GM18867 (cell line): ENCODE data around the gene OR52K1.

ENCODE experiments used
- ATAC-seq: cut with Tn5 transposase; IDR thresholded peaks from one replicate; pipeline ENCODE4 v1.9.1; 2021; ENCODE audit warnings: mild to moderate bottlenecking, moderate library complexity; ENCODE audit not compliant: unreplicated experiment

The OR52K1 gene

DNA sequence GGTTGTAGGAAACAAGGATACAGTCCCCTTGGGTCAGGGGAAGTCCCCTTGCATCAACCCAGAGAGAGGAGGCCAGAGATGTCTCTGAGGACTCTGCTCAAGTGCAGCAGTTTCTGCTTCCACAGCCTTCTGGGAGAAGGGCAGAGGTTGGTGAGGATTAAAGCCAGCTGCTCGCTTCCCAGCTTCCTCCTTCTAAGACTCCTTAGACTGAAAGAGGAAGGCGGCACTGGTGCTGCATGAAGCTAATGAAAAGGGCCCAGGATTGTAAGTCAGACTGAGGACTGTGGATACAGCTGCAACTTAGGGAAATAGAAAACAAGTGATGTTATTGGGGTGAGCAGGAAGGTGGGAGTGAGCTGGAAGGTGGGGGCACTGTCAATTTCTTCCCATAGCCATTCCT is at the start of gene OR52K1:
OR52K1 (plus strand) TSS at position 202 of the 400 bp plus-strand sequence. CDS start 6,255 bp downstream, outside the sequence.
- no peak for ATAC-seq

DNA sequence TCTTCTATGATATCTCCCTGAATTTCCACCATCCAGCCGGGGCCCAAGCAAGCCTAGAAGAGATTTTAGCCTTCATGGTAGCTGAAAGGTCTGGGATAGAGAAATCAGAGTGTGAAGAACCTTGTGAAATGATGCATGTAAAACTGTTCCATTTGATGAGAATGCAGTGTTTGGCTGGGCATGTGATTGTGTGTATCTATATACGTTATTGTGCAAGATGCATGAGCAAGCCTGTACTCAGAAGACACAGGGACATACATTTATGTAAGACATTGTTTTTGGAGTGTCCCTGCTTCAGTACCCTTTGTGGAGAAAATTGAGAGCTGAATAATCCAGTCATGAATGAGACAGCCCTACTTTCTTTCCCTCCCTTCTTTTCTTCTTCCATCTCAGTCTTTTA is 48.6 kb upstream of the OR52K1 start:
- ATAC-seq, result no peak

DNA sequence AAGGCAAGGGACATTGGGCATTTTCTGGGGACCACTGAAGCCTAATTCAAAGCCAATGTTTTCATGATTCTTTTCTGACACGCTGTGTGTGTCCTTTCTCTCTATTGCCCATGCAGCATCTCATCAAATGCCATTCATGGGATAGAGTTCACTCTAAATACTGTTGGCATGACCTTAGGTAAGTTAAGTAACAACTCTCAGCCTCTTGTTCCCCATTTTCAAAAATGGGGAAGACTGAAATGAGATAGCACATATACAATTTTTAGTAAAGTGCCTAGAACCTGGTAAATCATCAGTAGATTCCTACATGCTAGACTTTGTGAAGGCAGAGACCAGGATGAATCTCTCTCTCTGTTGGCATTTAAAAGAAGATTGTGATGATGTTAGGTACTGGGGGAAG is 46.0 kb upstream of the OR52K1 start:
- no peak for ATAC-seq

DNA sequence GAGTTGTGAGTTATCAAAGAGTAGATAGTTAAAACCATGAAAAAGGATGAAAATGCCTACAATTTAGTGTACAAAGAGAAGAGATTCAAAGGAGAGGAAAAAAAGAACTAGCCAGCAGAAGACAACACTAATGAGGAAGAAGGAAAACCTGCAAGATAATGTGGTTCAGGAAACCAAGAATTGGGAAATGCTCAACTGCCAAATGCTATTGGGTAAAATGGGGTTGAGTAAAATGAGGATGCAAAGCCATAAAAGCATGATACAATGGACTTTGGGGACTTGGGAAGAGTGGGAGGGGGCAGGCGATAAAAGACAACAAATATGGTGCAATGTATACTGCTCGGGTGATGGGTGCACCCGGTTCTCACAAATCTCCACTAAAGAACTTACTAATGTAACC is 40.9 kb upstream of the OR52K1 start:
- no peak for ATAC-seq

DNA sequence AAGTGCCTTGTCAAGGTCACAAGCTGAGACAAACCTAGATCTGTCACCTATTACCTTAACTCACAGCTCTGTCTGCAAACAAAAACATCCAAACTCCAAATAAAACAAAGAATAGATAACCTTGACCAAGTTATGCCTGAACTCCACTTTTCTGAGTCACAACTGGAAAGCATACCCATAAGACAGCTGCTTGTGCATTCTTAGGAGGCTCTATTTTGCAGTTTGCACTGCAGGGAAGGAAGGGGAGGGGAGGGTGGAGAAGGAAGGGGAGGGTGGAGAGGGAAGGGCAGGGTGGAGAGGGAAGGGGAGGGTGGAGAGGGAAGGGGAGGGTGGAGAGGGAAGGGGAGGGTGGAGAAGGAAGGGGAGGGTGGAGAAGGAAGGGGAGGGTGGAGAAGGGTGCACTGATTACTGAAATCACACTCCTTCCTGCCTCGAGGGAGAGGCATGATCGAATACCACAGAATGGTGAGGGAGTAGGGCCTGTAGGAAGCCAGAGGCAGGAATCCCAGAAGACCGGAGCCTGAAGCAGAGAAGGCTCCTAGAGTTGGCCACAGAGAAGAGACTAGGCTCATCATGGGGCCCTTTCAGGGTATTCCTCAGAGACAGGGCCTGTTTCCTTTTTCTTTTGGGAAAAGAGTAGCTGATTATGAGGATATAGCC is 39.1 kb upstream of the OR52K1 start:
- ATAC-seq, result no peak

DNA sequence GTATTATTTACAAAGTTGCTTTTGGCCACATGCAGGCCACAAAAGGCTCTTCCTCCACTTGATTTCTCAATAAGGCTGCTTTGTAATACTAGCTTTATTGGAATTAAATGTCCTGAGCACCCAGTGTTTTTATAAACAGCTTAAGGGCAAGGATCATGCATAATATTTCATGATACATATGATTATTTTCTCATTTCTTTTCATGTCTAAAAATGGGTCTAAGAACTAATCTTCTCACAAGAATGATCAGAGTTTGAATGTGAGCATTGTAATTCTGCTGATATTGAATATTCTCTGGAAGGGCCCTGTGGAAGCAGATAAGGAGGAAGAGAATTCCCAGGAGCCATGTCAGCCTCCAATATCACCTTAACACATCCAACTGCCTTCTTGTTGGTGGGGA is 33.5 kb upstream of the OR52K1 start, which contains the start of gene OR52K2:
OR52K2 (plus strand) TSS at position 301 of the 400 bp plus-strand sequence; CDS start at position 346, 45 bp downstream.
- no peak for ATAC-seq

DNA sequence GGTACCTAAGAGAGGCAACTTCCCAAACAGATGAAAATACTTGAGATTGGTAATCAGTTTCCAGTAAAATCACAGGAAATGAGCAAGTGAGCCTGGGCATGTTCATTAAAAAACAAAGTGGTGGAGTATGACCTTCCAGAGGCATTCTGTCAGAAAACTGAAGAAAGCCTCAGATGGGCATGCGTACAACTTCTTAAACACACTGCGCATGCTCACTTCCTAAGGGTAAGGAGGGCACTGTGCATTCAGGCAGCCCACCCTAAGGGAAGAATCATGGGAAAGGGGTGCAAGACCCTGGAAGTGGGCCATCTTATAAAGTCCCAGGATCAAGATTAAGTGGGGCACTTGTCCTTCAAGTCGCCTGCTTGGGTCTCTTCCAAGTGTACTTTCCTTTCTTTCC is 29.3 kb upstream of the OR52K1 start:
- no peak for ATAC-seq

DNA sequence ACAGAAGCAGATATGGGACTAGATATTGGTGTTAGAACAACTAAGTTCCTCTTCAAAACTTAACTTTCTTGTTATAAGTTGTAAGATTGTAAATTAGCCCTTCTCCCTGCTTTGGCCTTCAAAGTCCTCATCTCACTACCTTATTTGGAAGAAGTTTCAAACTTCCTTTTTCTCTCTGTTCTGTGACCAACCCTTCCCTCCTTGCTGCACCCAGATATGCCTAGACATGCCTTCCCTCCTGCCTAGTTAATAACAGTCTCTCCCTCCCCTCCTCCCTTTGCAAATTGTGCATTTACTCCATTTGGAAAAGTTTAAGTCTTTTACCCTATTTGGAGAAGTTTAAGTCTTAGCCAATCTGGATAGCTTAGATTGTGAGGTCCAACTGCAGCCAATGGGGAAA is 28.4 kb upstream of the OR52K1 start:
- ATAC-seq, result no peak

DNA sequence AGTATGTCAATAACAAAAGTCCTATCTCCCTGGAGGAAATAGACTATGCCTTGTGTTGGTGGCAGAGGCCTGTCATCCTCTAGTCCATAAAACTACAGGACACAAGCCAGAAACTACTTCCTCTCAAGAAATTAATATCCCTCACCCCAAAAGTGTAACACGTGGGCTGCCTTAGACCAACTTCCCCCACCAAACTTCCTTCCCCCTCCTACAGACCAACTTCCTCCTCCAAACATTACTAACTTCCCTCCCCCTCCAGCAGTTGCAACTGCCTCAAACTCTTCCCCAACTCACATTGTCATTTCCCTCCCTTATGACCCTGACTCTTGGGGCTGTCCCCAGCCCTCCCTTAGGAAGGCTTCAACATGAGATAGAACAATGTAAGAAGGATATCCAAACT is 27.0 kb upstream of the OR52K1 start:
- ATAC-seq, result no peak

DNA sequence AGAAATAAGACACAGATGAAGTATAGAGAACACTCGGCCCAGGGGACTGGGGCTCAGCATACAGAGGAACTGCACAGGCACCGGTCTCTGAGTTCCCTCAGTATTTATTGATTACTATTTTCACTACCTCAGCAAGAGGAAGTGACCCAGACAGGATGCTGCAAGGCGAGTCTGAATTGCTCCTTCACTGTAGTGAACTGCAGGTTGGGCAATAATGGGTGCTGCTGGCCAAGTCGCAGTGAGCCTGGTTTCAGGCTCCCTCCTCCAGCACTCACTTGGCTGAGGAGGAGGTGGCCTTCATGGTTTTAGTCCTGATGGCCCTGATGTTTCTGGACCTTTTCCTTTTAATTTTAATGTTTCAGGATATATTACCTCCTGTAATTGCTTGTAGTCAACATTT is 22.9 kb upstream of the OR52K1 start:
- peak; percentile 93 for ATAC-seq

DNA sequence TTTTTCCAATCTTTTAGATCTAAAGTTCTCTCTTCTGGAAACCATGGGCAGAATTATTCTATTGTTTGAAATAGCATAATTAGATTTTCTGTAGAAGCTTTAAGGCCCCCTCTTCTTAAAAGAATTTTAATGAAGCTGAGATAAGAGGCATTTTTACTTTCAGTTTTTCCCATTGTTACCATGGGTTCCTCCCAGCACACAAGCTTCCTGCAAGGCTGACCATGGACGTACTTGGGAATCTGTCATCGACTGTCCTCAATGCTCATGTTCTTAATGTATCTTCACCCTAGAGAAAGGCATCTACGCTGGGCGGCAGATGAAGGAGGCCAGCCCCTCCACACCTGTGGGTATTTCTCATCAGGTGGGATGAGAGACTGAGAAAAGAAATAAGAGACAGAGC is 22.3 kb upstream of the OR52K1 start:
- no peak for ATAC-seq

DNA sequence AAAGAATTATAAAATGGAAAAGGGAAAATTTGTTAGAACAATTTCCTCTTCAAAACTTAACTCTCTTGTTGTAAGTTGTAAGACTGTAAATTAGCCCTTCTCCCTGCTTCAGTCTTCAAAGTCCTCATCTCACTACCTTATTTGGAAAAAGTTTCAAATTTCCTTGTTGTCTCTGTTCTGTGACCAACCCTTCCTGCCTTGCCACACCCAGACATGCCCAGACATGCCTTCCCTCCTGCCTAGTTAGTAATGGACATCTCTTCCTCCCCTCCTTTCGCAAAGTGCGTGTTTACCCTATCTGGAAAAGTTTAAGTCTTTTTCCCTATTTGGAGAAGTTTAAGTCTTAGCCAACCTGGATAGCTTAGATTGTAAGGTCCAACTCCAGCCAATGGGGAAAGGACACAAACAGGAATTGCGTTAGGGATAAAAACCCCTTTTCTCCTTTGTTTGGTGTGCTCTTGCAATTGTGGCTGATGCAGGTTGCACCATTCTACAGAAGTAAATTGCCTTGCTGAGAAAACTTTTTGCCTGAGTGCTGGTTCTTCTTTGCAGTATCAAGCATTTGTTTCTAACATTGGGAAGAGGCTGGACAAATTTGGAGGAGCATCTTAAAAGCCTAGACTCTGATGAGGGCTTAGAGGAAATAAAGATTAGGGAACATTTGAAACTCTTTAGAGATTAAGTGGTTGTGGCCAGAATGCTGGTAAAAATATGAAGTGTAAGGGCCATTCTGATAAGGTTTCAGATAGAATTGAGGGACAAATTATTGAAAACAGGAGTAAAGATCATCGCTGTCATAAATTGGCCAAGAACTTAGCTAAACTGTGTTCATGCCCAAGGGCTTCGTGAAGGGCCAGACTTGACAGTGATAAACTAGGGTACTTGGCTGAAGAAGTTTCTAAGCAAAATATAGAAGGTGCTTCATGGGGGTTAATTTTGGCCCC is 18.0 kb upstream of the OR52K1 start:
- ATAC-seq, result no peak

DNA sequence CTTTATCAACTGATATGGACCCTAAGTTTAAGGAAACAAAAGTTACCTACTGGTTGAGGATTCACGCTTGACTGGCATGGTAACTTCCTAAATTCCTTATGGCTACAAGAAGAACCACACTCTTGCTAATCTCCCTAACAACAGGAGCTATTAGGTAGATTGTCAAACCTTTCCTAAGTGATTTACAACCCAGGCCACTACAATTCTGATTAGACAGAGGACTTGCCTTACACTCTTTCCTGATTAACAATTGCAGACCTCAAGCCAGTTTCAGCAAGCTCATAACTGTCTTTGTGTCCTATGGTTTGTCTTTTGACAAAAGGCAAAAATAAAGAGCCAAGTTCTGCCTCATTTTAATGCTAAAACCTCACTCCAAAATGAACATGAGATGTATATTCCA is 17.0 kb upstream of the OR52K1 start:
- no peak for ATAC-seq

DNA sequence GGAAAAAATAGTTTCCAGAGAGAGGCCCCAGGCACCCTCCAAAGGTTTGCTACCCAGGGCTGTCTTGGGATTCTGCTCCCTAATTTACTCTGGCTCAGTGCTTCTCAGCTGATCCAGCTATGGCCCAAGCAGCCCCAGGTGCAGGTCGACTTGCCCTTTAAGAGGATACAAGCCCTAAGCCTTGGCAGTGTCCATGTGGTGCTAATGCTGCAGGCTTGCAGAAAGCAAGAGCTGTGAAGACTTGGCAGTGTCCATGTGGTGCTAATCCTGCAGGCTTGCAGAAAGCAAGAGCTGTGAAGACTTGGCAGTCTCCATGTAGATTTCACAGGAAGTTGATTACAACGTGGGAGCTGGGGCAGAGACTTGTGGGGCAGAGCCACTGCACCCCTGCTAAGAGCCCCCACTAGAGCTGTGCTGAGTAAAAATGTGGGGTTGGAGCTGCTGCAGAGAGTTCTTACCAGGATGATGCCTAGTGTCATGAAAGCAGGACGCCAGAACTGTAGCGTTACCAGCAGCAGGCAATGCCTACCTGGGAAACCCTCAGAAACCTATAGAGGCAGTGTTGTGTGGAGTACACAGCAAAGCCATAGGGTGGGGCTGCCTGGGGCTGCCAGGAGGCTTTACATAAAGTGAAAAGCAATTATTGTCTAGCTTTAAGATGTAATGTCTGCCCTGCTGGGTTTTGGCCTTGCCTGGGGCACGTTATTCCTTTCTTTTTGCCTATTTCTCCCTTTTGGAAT is 16.1 kb upstream of the OR52K1 start:
- ATAC-seq, result no peak

DNA sequence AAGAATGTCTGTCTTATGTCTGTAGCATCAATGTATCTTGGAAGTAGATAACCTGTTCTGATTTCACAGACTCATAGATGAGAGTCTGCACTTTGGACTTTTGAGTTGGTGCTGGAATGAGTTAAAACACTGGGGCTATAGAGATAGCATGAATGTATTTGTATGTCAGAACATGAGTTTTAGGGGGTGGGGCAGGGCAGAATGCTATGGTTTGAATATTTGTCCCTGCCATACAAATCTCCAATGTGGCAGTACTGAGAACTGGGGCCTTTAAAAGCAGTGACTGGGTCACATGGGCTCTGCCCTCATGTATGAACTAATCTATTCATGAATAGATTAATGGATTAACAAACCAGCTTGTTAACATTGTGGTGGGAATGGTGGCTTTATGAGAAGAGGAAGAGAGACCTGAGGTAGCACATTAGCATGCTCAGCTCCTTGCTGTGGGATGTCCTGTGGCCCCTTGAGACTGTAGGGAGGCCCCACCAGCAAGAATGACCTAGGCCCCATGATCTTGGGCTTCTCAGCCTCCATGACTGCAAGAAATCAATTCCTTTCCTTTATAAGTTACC is 15.5 kb upstream of the OR52K1 start:
- ATAC-seq, result no peak

DNA sequence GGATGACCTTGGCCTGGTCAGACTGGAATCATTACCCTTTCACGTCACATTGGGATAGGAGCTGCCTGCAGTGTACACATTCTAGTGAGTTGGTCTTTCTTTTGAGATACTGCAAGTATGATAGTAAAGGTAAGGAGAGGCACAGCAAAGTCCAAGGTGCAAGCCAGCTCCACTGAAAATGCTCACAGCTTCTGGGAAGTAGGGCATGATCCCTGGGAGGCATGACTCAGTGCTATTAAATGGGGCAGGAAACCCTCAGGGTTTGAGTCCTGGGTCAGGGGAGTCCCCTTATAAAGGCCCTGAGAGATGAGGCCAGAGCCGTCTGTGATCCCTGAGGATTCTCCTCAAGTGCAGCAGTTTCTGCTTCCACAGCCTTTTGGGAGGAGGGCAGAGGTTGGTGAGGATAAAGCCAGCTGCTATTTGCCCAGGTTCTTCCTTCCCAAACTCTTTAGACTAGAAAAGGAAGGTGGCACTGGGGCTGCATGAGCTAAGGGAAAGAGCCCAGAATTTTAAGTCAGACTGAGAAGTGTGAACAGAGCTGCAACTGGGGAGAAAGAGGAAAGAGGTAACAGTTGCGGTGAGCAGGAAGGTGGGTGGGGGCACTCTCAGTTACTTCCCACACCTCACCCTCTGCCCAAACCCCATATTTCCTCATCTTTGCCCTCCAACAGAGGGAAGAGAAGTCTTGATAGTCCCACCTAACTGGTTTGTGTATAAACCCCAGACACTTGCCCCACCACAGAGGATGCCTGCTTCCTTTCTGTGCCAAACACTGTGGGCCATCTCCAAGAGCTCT is 14.4 kb upstream of the OR52K1 start:
- ATAC-seq, result no peak

DNA sequence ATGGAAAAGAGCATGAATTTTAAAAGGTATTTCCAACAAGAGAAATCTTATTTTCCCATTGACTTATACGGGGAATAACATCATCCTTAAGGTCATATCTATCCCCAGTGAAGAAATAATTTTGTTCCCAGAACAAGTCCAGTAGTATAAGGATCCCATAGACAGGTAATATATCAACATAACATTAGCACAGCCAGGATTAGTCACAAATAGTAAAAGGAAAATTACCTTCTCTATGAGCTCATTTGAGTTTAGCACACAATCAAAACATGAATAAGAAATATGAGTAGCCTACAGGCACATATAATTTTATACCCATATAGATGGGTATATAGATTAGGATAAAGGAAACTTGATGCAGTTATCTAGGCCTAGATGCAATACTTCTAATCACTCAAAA is 2.8 kb upstream of the OR52K1 start:
- ATAC-seq, result no peak

DNA sequence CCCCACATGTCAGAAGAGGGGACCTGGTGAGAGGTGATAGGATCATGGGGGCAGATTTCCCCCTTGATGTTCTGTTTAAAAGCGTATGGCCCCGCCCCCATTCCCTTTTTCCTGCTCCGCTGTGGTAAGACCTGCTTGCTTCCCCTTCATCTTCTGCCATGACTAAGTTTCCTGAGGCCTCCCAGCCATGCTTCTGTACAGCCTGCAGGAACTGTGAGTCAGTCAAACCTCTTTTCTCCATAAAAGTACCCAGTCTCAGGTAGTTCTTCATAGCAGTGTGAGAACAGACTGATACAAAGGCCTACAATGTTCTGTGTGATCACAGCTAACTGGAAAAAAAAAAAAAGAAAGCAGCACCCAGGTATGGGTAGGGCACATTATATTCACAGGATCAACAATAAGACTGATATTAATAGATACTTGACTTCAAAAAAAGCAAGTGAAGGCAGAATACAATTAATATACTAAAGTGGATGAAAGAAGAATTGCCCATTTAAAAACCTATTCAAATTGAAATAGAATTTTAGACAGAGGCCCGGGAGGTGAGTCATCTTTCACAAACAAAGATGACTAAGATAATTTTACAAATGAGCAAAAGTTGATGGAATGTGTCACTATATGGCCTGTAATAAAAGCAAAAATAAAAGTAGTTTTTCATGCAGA is 1.7 kb upstream of the OR52K1 start:
- ATAC-seq, result no peak

DNA sequence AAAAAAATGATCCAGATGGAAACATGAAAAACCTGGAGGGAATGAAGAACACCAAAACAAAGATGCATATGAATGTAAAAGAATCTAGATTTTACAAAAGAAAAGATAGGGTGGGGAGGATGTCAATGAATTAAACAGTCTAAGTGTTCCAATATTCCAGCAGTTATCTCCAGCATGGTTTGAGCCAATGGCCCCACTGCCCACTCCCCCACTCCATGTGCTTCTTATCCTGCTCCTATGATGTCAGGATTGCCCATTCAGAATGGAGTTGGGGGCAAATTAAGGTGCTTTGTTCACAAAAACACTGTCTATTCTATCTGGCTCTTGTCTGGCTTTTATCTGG is 1.2 kb upstream of the OR52K1 start:
- no peak for ATAC-seq

DNA sequence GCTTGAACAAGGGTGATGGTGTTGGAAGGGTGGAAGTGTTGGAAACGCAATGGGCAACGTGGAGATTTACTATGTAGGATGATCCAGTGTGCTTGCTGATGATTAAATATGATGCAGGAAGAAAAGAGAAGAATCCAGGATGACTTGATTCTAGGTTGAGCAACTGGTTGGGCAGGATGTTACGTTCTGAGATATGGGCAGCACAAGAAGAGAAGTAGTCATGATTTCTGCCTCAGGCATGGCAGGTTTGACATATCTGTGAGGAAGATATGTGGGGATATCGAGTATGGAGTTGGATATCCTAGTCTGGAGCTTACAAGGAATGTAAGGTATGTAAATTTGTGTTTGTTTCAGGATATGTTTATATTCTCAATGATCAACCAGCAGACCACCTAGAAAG is 1.9 kb downstream of the OR52K1 start:
- no peak for ATAC-seq
